ENCODE measurements around the gene UST.

- TF ChIP-seq POLR2A (IDR thresholded peaks at IDR 0.05) (no peak), CTCF (IDR thresholded peaks at IDR 0.05) (no peak)
Measured at GRCh38 chr6:148840256-148840655, 93.4 kb downstream of the UST start.
